GM10266 (cell line): ENCODE results near the gene KIAA1328.
"Not testable (repeated sequence)": the region's sequence is repeated elsewhere in the genome, so short reads cannot be mapped to it uniquely, and the experiment has no call there.

Source experiments
- DNase-seq: peaks from one replicate; pipeline ENCODE4 v3.0.0; 2012; ENCODE audit errors: extremely low spot score
- CTCF ChIP-seq: IDR thresholded peaks from 2 replicates; pipeline ENCODE4 v1.5.1; 2012; ENCODE audit warnings: mild to moderate bottlenecking, low read depth; ENCODE audit not compliant: control insufficient read depth, insufficient read depth; ENCODE audit errors: missing control alignments

Gene KIAA1328

GRCh38 chr18:36905571-36905970 lies 76.6 kb downstream of the KIAA1328 start:
- DNase-seq, result no peak

GRCh38 chr18:36909282-36909681 lies 80.4 kb downstream of the KIAA1328 start:
- not testable (repeated sequence) for DNase-seq

More at GRCh38 chr18:36905571-36905970, 76.6 kb downstream of the KIAA1328 start:
- TF ChIP-seq CTCF, result no peak

GRCh38 chr18:36912887-36913286 lies 84.0 kb downstream of the KIAA1328 start:
- DNase-seq, result no peak
- no peak for TF ChIP-seq CTCF

- TF ChIP-seq CTCF, result no peak
These were observed 89.0 kb downstream of the KIAA1328 start for GRCh38 chr18:36917907-36918306.

GRCh38 chr18:36929601-36930000 lies 100.7 kb downstream of the KIAA1328 start:
- no peak for DNase-seq
- TF ChIP-seq CTCF, result no peak

More at GRCh38 chr18:36917907-36918306, 89.0 kb downstream of the KIAA1328 start:
- no peak for DNase-seq

GRCh38 chr18:36931106-36931505 lies 102.2 kb downstream of the KIAA1328 start:
- TF ChIP-seq CTCF, result no peak
- no peak for DNase-seq

- no peak for DNase-seq
- TF ChIP-seq CTCF, result no peak
These were observed 104.6 kb downstream of the KIAA1328 start for GRCh38 chr18:36933552-36933951.

- DNase-seq, result no peak
- no peak for TF ChIP-seq CTCF
These were observed 106.0 kb downstream of the KIAA1328 start for GRCh38 chr18:36934884-36935283.
